ENCODE measurements around the gene NCMAP. TPM values are rescaled to one million over a fixed set of nuclear protein-coding genes. Genes with fewer than 3 reads are reported as not detected.

The NCMAP gene
- total and polyA plus RNA-seq, 7 experiments from 2014 or later: 0.10 to 0.13 (median 0.12) TPM; not detected in 4

- CTCF ChIA-PET: interaction anchor here (0.6 kb wide), 1 partner anchor 49 kb away, joined by 6 read pairs; no protein-coding TSS in a partner anchor
- ATAC-seq (peak; percentile 59), DNase-seq (peak in 4 of 9 donors; percentile 15 to 40 (median 29))
- Mint-ChIP-seq H3K4me3 (no peak overlapping the region), H3K27me3 (peaks cover 0 to 12% (median 0%) of the 10 kb centered on the region in 5 donors), H3K36me3 (no peaks in the 10 kb centered on the region), H3K9me3 (no peaks in the 10 kb centered on the region), H3K4me1 (peaks cover 3 to 14% (median 8%) of the 10 kb centered on the region in 7 donors), H3K27ac (peak overlapping the region in 4 of 9 donors; percentile 18 to 74 (median 60))
- Histone ChIP-seq H3K4me1 (ENCODE audit: control insufficient read depth in 2 of 2, insufficient read depth in 2 of 2, low read length in 2 of 2) (no peaks in the 10 kb centered on the region), H3K36me3 (ENCODE audit: control insufficient read depth in 2 of 3, insufficient read depth in 3 of 3, low read length in 3 of 3) (no peaks in the 10 kb centered on the region), H3K9me3 (ENCODE audit: control insufficient read depth in 2 of 3, low read length in 3 of 3) (no peaks in the 10 kb centered on the region), H3K27me3 (ENCODE audit: control insufficient read depth in 2 of 2, insufficient read depth in 2 of 2, low read length in 2 of 2) (no peaks in the 10 kb centered on the region), H3K4me3 (ENCODE audit: low read length) (no peak overlapping the region), H3K27ac (ENCODE audit: low read depth, low read length) (no peak overlapping the region)
- POLR2A ChIA-PET: no interaction called here
- intact Hi-C loops (cut with micrococcal nuclease): no loop called here
Observed at GRCh38 chr1:24567792-24568388, 12.0 kb downstream of the NCMAP start.

- no peaks in the 10 kb centered on the region for H3K27me3 ChIP-seq (ENCODE audit: control insufficient read depth in 2 of 2, insufficient read depth in 2 of 2, low read length in 2 of 2)
- H3K9me3 Mint-ChIP-seq: no peaks in the 10 kb centered on the region
- no peaks in the 10 kb centered on the region for H3K4me1 ChIP-seq (ENCODE audit: control insufficient read depth in 2 of 2, insufficient read depth in 2 of 2, low read length in 2 of 2)
- peak overlapping the region in 4 of 9 donors; percentile 18 to 74 (median 60) for H3K27ac Mint-ChIP-seq
- ChIA-PET POLR2A (no interaction called here), CTCF (interaction anchor here (0.6 to 1.7 kb wide), 2 partner anchors 18 to 50 kb away, joined by 6 read pairs; no protein-coding TSS in a partner anchor)
- H3K36me3 ChIP-seq (ENCODE audit: control insufficient read depth in 2 of 3, insufficient read depth in 3 of 3, low read length in 3 of 3): no peaks in the 10 kb centered on the region
- no peak overlapping the region for H3K4me3 ChIP-seq (ENCODE audit: low read length)
- ATAC-seq (no peak), DNase-seq (no peak)
- peaks cover 3 to 12% (median 7%) of the 10 kb centered on the region in 7 donors for H3K4me1 Mint-ChIP-seq
- H3K36me3 Mint-ChIP-seq: no peaks in the 10 kb centered on the region
- H3K27me3 Mint-ChIP-seq: peaks cover 0 to 11% (median 0%) of the 10 kb centered on the region in 5 donors
- no peaks in the 10 kb centered on the region for H3K9me3 ChIP-seq (ENCODE audit: control insufficient read depth in 2 of 3, low read length in 3 of 3)
- no peak overlapping the region for H3K27ac ChIP-seq (ENCODE audit: low read depth, low read length)
- no peak overlapping the region for H3K4me3 Mint-ChIP-seq
- intact Hi-C loops (cut with micrococcal nuclease): no loop called here
Observed at GRCh38 chr1:24568475-24568874, 12.6 kb downstream of the NCMAP start.

- intact Hi-C loops (cut with micrococcal nuclease): no loop called here
- Mint-ChIP-seq H3K36me3 (no peaks in the 10 kb centered on the region), H3K27me3 (no peaks in the 10 kb centered on the region), H3K9me3 (no peaks in the 10 kb centered on the region), H3K4me1 (peaks cover 3 to 12% (median 7%) of the 10 kb centered on the region in 7 donors), H3K27ac (peak overlapping the region in 2 of 9 donors; percentile 17 to 30), H3K4me3 (no peak overlapping the region)
- DNase-seq (no peak), ATAC-seq (no peak)
- no peak overlapping the region for H3K4me3 ChIP-seq (ENCODE audit: low read length)
- POLR2A ChIA-PET: interaction anchor here (0.7 kb wide), 1 partner anchor 127 kb away, joined by 3 read pairs; no protein-coding TSS in a partner anchor
- no peaks in the 10 kb centered on the region for H3K4me1 ChIP-seq (ENCODE audit: control insufficient read depth in 2 of 2, insufficient read depth in 2 of 2, low read length in 2 of 2)
- no peak overlapping the region for H3K27ac ChIP-seq (ENCODE audit: low read depth, low read length)
- H3K9me3 ChIP-seq (ENCODE audit: control insufficient read depth in 2 of 3, low read length in 3 of 3): no peaks in the 10 kb centered on the region
- H3K36me3 ChIP-seq (ENCODE audit: control insufficient read depth in 2 of 3, insufficient read depth in 3 of 3, low read length in 3 of 3): no peaks in the 10 kb centered on the region
- CTCF ChIA-PET: interaction anchor here (1.0 kb wide), 1 partner anchor 30 kb away, joined by 3 read pairs; no protein-coding TSS in a partner anchor
- no peaks in the 10 kb centered on the region for H3K27me3 ChIP-seq (ENCODE audit: control insufficient read depth in 2 of 2, insufficient read depth in 2 of 2, low read length in 2 of 2)
Observed at GRCh38 chr1:24570265-24571125, 14.6 kb downstream of the NCMAP start.

- Histone ChIP-seq H3K4me3 (ENCODE audit: low read length) (no peak overlapping the region), H3K4me1 (ENCODE audit: control insufficient read depth in 2 of 2, insufficient read depth in 2 of 2, low read length in 2 of 2) (no peaks in the 10 kb centered on the region), H3K36me3 (ENCODE audit: control insufficient read depth in 2 of 3, insufficient read depth in 3 of 3, low read length in 3 of 3) (no peaks in the 10 kb centered on the region), H3K9me3 (ENCODE audit: control insufficient read depth in 2 of 3, low read length in 3 of 3) (no peaks in the 10 kb centered on the region), H3K27me3 (ENCODE audit: control insufficient read depth in 2 of 2, insufficient read depth in 2 of 2, low read length in 2 of 2) (no peaks in the 10 kb centered on the region), H3K27ac (ENCODE audit: low read depth, low read length) (no peak overlapping the region)
- Mint-ChIP-seq H3K27me3 (no peaks in the 10 kb centered on the region), H3K36me3 (no peaks in the 10 kb centered on the region), H3K4me3 (no peak overlapping the region), H3K9me3 (no peaks in the 10 kb centered on the region), H3K27ac (no peak overlapping the region), H3K4me1 (peaks cover 0 to 10% (median 5%) of the 10 kb centered on the region in 7 donors)
- POLR2A ChIA-PET: no interaction called here
- intact Hi-C loops (cut with micrococcal nuclease): no loop called here
- CTCF ChIA-PET: interaction anchor here (1.3 kb wide), 1 partner anchor 157 kb away, joined by 3 read pairs; the partner anchor contains the start of gene NIPAL3
- no peak for ATAC-seq
- no peak for DNase-seq
Observed at GRCh38 chr1:24572301-24572700, 16.4 kb downstream of the NCMAP start.

- no peak overlapping the region for H3K27ac ChIP-seq (ENCODE audit: low read depth, low read length)
- intact Hi-C loops (cut with micrococcal nuclease): no loop called here
Observed at GRCh38 chr1:24575905-24576587, 20.2 kb downstream of the NCMAP start.

GRCh38 chr1:24578846-24579245, 23.0 kb downstream of the NCMAP start:
- Histone ChIP-seq H3K27me3 (ENCODE audit: control insufficient read depth in 2 of 2, insufficient read depth in 2 of 2, low read length in 2 of 2) (no peaks in the 10 kb centered on the region), H3K27ac (ENCODE audit: low read depth, low read length) (no peak overlapping the region), H3K9me3 (ENCODE audit: control insufficient read depth in 2 of 3, low read length in 3 of 3) (no peaks in the 10 kb centered on the region), H3K36me3 (ENCODE audit: control insufficient read depth in 2 of 3, insufficient read depth in 3 of 3, low read length in 3 of 3) (no peaks in the 10 kb centered on the region), H3K4me3 (ENCODE audit: low read length) (no peak overlapping the region), H3K4me1 (ENCODE audit: control insufficient read depth in 2 of 2, insufficient read depth in 2 of 2, low read length in 2 of 2) (no peaks in the 10 kb centered on the region)
- Mint-ChIP-seq H3K36me3 (no peaks in the 10 kb centered on the region), H3K9me3 (peaks cover 0 to 4% (median 0%) of the 10 kb centered on the region in 11 donors), H3K27me3 (peaks cover 0 to 9% (median 0%) of the 10 kb centered on the region in 5 donors), H3K4me3 (peak overlapping the region in 1 of 10 donors; percentile 20), H3K4me1 (no peaks in the 10 kb centered on the region), H3K27ac (peak overlapping the region in 1 of 9 donors; percentile 20)
- intact Hi-C loops (cut with micrococcal nuclease): no loop called here
- ChIA-PET CTCF (interaction anchor here (3.2 kb wide), 1 partner anchor 8 kb away, joined by 12 read pairs; no protein-coding TSS in a partner anchor), POLR2A (no interaction called here)
- DNase-seq (no peak), ATAC-seq (no peak)

More at GRCh38 chr1:24575905-24576587, 20.2 kb downstream of the NCMAP start:
- no peaks in the 10 kb centered on the region for H3K36me3 ChIP-seq (ENCODE audit: control insufficient read depth in 2 of 3, insufficient read depth in 3 of 3, low read length in 3 of 3)
- Mint-ChIP-seq H3K27me3 (peaks cover 0 to 8% (median 0%) of the 10 kb centered on the region in 5 donors), H3K4me1 (peaks cover 0 to 10% (median 0%) of the 10 kb centered on the region in 7 donors), H3K9me3 (peaks cover 0 to 4% (median 0%) of the 10 kb centered on the region in 11 donors), H3K36me3 (no peaks in the 10 kb centered on the region), H3K4me3 (no peak overlapping the region), H3K27ac (no peak overlapping the region)
- CTCF ChIA-PET: no interaction called here
- no peaks in the 10 kb centered on the region for H3K27me3 ChIP-seq (ENCODE audit: control insufficient read depth in 2 of 2, insufficient read depth in 2 of 2, low read length in 2 of 2)
- no peaks in the 10 kb centered on the region for H3K9me3 ChIP-seq (ENCODE audit: control insufficient read depth in 2 of 3, low read length in 3 of 3)
- no peaks in the 10 kb centered on the region for H3K4me1 ChIP-seq (ENCODE audit: control insufficient read depth in 2 of 2, insufficient read depth in 2 of 2, low read length in 2 of 2)
- no peak for DNase-seq
- H3K4me3 ChIP-seq (ENCODE audit: low read length): no peak overlapping the region
- POLR2A ChIA-PET: no interaction called here
- ATAC-seq: no peak
